ENCODE data around the gene WNT10A. TPM values are rescaled to one million over a fixed set of nuclear protein-coding genes. Genes with fewer than 3 reads are reported as not detected.

Gene WNT10A
- total RNA-seq, 1 donor from 2014 or later = 0.35 TPM

- ATAC-seq (no peak), DNase-seq (no peak)
- Histone ChIP-seq H3K9me3 (no peaks in the 10 kb centered on the region), H3K27ac (no peak overlapping the region), H3K4me1 (peaks cover 11% of the 10 kb centered on the region), H3K27me3 (ENCODE audit: low read depth) (peaks cover 21% of the 10 kb centered on the region), H3K4me3 (no peak overlapping the region), H3K36me3 (no peaks in the 10 kb centered on the region)
- intact Hi-C loops (cut with DNase I) = no loop called here
- no peak for TF ChIP-seq CTCF (IDR thresholded peaks at IDR 0.05)
Measured at GRCh38 chr2:218888341-218888740, 7.7 kb downstream of the WNT10A start.

DNA sequence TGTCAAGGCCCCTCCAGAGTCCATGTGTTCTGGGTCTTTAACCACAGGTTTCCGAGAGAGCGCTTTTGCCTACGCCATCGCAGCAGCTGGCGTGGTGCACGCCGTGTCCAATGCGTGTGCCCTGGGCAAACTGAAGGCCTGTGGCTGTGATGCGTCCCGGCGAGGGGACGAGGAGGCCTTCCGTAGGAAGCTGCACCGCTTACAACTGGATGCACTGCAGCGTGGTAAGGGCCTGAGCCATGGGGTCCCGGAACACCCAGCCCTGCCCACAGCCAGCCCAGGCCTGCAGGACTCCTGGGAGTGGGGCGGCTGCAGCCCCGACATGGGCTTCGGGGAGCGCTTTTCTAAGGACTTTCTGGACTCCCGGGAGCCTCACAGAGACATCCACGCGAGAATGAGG lies 9.3 kb downstream of the WNT10A start:
- peaks cover 18% of the 10 kb centered on the region for H3K4me1 ChIP-seq
- H3K4me3 ChIP-seq = no peak overlapping the region
- H3K9me3 ChIP-seq = no peaks in the 10 kb centered on the region
- H3K27ac ChIP-seq = no peak overlapping the region
- no peak for TF ChIP-seq CTCF (IDR thresholded peaks at IDR 0.05)
- intact Hi-C loops (cut with DNase I) = no loop called here
- H3K27me3 ChIP-seq (ENCODE audit: low read depth) = peaks cover 23% of the 10 kb centered on the region
- DNase-seq (no peak), ATAC-seq (no peak)
- no peaks in the 10 kb centered on the region for H3K36me3 ChIP-seq

GRCh38 chr2:218890369-218890768 lies 9.7 kb downstream of the WNT10A start:
- intact Hi-C loops (cut with DNase I) = no loop called here
- H3K4me3 ChIP-seq = no peak overlapping the region
- no peak for DNase-seq
- H3K4me1 ChIP-seq = peaks cover 18% of the 10 kb centered on the region
- no peak overlapping the region for H3K27ac ChIP-seq
- ATAC-seq = no peak
- TF ChIP-seq CTCF (IDR thresholded peaks at IDR 0.05) = no peak
- no peaks in the 10 kb centered on the region for H3K9me3 ChIP-seq
- peaks cover 27% of the 10 kb centered on the region for H3K27me3 ChIP-seq (ENCODE audit: low read depth)
- no peaks in the 10 kb centered on the region for H3K36me3 ChIP-seq

DNA sequence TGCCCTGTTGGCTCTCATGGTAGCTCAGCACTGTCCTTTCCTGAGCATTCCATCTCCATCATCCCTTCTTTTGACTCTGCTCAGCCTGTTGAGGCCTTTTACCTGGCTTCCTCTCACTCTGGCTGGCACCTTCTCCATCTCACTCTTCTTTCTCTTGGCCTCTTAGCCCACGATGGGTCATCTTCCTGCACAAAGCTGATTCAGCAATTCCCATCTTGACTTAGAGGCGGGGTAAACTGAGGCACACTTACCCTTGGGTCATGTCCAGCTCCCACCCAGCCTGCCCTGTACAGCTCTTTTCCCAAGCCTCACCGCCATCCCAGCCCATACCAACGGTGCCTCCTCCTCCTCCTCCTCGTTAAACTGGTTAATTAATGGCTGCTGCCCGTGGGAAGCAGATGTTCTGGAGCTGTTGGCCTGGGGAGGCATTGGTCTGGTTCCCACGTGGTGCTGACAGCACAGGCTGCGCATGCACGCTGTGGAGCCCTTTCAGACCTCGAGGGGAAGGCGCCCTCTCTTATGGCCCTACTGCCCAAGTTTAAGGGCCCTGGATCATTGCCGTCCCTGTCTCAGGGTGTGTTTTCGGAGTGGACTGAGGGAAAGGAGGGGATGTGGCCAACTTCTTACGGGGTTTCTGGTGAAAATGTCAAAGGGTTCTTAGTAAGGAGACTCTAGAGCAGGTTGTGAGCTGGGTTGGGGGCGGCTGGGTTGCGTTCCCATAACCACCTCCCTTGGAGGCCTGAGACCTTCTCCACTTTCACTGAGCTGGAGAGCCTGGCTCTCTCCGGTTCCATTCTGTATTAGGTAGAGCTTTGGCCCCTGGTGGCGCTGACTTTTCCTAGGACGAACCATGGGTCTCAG lies 10.9 kb downstream of the WNT10A start:
- Histone ChIP-seq H3K4me1 (peaks cover 24% of the 10 kb centered on the region), H3K4me3 (no peak overlapping the region), H3K36me3 (no peaks in the 10 kb centered on the region), H3K9me3 (no peaks in the 10 kb centered on the region), H3K27me3 (ENCODE audit: low read depth) (peaks cover 39% of the 10 kb centered on the region), H3K27ac (no peak overlapping the region)
- intact Hi-C loops (cut with DNase I) = no loop called here
- no peak for TF ChIP-seq CTCF (IDR thresholded peaks at IDR 0.05)
- DNase-seq = no peak
- no peak for ATAC-seq

GRCh38 chr2:218892693-218893348 lies 12.2 kb downstream of the WNT10A start:
- intact Hi-C loops (cut with DNase I) = no loop called here

More at GRCh38 chr2:218892693-218893348, 12.2 kb downstream of the WNT10A start:
- Histone ChIP-seq H3K4me3 (peak overlapping the region; percentile 47), H3K27me3 (ENCODE audit: low read depth) (peaks cover 52% of the 10 kb centered on the region), H3K4me1 (peaks cover 37% of the 10 kb centered on the region), H3K9me3 (no peaks in the 10 kb centered on the region), H3K27ac (peak overlapping the region; percentile 31), H3K36me3 (no peaks in the 10 kb centered on the region)
- peak; percentile 82 for DNase-seq
- ATAC-seq = peak; percentile 81 to 88
- peak; percentile 61 for TF ChIP-seq CTCF (IDR thresholded peaks at IDR 0.05)
